H9 (cell line): ENCODE measurements around the gene PFKP. TPM values are rescaled to one million over a fixed set of nuclear protein-coding genes. Genes with fewer than 3 reads are reported as not detected.

Source experiments
- DNase-seq: peaks from one replicate; pipeline ENCODE4 v3.0.0-alpha.2; 2017
- H2AFZ ChIP-seq: one replicate; pipeline ENCODE4 v1.6.1; 2013; ENCODE audit warnings: mild to moderate bottlenecking, low read length, control low read depth, moderate library complexity
- H2AK5ac ChIP-seq: 2 replicates; pipeline ENCODE4 v1.6.1; 2013; ENCODE audit warnings: low read length, control low read depth, mixed read lengths; ENCODE audit not compliant: insufficient read length
- H2BK120ac ChIP-seq: one replicate; pipeline ENCODE4 v1.6.1; 2013; ENCODE audit warnings: low read depth, mild to moderate bottlenecking, low read length, control low read depth, inconsistent platforms; ENCODE audit not compliant: poor library complexity, severe bottlenecking
- H2BK12ac ChIP-seq: 2 replicates; pipeline ENCODE4 v1.6.1; 2013; ENCODE audit warnings: low read length, control low read depth, mixed read lengths, low read depth; ENCODE audit not compliant: insufficient read length
- H2BK15ac ChIP-seq: 2 replicates; pipeline ENCODE4 v1.6.1; 2013; ENCODE audit warnings: low read depth, low read length, control low read depth
- H2BK20ac ChIP-seq: one replicate; pipeline ENCODE4 v1.6.1; 2013; ENCODE audit warnings: low read depth, mild to moderate bottlenecking, low read length, control low read depth, inconsistent platforms; ENCODE audit not compliant: poor library complexity, severe bottlenecking
- H2BK5ac ChIP-seq: 2 replicates; pipeline ENCODE4 v1.6.1; 2013; ENCODE audit warnings: low read length, control low read depth, mixed read lengths; ENCODE audit not compliant: insufficient read length
- H3K14ac ChIP-seq: 2 replicates; pipeline ENCODE4 v1.6.1; 2013; ENCODE audit warnings: low read length, control low read depth; ENCODE audit not compliant: insufficient read depth
- H3K18ac ChIP-seq: 2 replicates; pipeline ENCODE4 v1.6.1; 2013; ENCODE audit warnings: low read depth, mild to moderate bottlenecking, mixed read lengths, low read length, control low read depth; ENCODE audit not compliant: insufficient read length
- H3K23ac ChIP-seq: 2 replicates; pipeline ENCODE4 v1.6.1; 2013; ENCODE audit warnings: low read length, control low read depth, mixed read lengths, low read depth; ENCODE audit not compliant: insufficient read length
- H3K23me2 ChIP-seq: 2 replicates; pipeline ENCODE4 v1.6.1; 2013; ENCODE audit warnings: low read depth, mild to moderate bottlenecking, mixed read lengths, low read length, control low read depth; ENCODE audit not compliant: insufficient read length, poor library complexity, severe bottlenecking
- H3K27ac ChIP-seq: 2 replicates; pipeline ENCODE4 v1.5.1; 2013; ENCODE audit warnings: low read length, control low read depth, mixed read lengths, low read depth; ENCODE audit not compliant: insufficient read length
- H3K27me3 ChIP-seq: 2 replicates; pipeline ENCODE4 v1.6.1; 2013; ENCODE audit warnings: low read length, control low read depth, inconsistent platforms; ENCODE audit not compliant: insufficient read depth
- H3K4ac ChIP-seq: 2 replicates; pipeline ENCODE4 v1.6.1; 2013; ENCODE audit warnings: low read depth, mild to moderate bottlenecking, control low read depth, inconsistent platforms, low read length, moderate library complexity
- H3K4me1 ChIP-seq: 2 replicates; pipeline ENCODE4 v1.6.1; 2013; ENCODE audit warnings: low read length, control low read depth, inconsistent platforms; ENCODE audit not compliant: insufficient read depth
- H3K4me2 ChIP-seq: 2 replicates; pipeline ENCODE4 v1.6.1; 2013; ENCODE audit warnings: low read length, control low read depth, mixed read lengths; ENCODE audit not compliant: insufficient read length, insufficient read depth
- H3K56ac ChIP-seq: 2 replicates; pipeline ENCODE4 v1.6.1; 2013; ENCODE audit warnings: low read depth, mild to moderate bottlenecking, mixed read lengths, low read length, control low read depth; ENCODE audit not compliant: insufficient read length
- H3K79me1 ChIP-seq: 2 replicates; pipeline ENCODE4 v1.6.1; 2013; ENCODE audit warnings: low read depth, mild to moderate bottlenecking, moderate library complexity, low read length, control low read depth, inconsistent platforms; ENCODE audit not compliant: insufficient read depth, poor library complexity, severe bottlenecking
- H3K79me2 ChIP-seq: 2 replicates; pipeline ENCODE4 v1.6.1; 2013; ENCODE audit warnings: low read length, control low read depth, inconsistent platforms; ENCODE audit not compliant: insufficient read depth
- H3K9ac ChIP-seq: 2 replicates; pipeline ENCODE4 v1.6.1; 2013; ENCODE audit warnings: low read length, control low read depth, mixed read lengths; ENCODE audit not compliant: insufficient read length; ENCODE audit errors: extremely low read depth
- H3K9me3 ChIP-seq: one replicate; pipeline ENCODE4 v1.6.1; 2013; ENCODE audit warnings: low read depth, low read length, inconsistent platforms; ENCODE audit not compliant: control insufficient read depth
- H3T11ph ChIP-seq: one replicate; pipeline ENCODE4 v1.6.1; 2013; ENCODE audit warnings: mild to moderate bottlenecking, low read length, control low read depth, inconsistent platforms
- H4K20me1 ChIP-seq: one replicate; pipeline ENCODE4 v1.6.1; 2013; ENCODE audit not compliant: control insufficient read depth, insufficient read length, insufficient read depth
- H4K5ac ChIP-seq: 2 replicates; pipeline ENCODE4 v1.6.1; 2013; ENCODE audit warnings: low read depth, mild to moderate bottlenecking, mixed read lengths, low read length, control low read depth; ENCODE audit not compliant: insufficient read length
- H4K8ac ChIP-seq: replicated peaks from 2 replicates; pipeline ENCODE4 v1.6.1; 2013; ENCODE audit warnings: low read length, control low read depth, mixed read lengths, low read depth; ENCODE audit not compliant: insufficient read length
- H4K91ac ChIP-seq: 2 replicates; pipeline ENCODE4 v1.6.1; 2013; ENCODE audit warnings: low read depth, mild to moderate bottlenecking, moderate library complexity, mixed read lengths, low read length, control low read depth; ENCODE audit not compliant: insufficient read length
- H3K27ac Mint-ChIP-seq, 3 experiments: 2 replicates in 2 of 3; 3 replicates in 1 of 3; pipeline ENCODE4 v1.8.0; 2020 to 2021; ENCODE audit warnings: mixed read lengths in 3 of 3, mild to moderate bottlenecking in 1 of 3, moderate library complexity in 1 of 3
- H3K27me3 Mint-ChIP-seq: 2 replicates; pipeline ENCODE4 v1.8.0; 2021; ENCODE audit warnings: low read depth, mild to moderate bottlenecking, moderate library complexity, mixed read lengths
- H3K36me3 Mint-ChIP-seq, 3 experiments: 2 replicates in 2 of 3; 3 replicates in 1 of 3; pipeline ENCODE4 v1.8.0; 2020 to 2021; ENCODE audit warnings: low read depth in 3 of 3, mixed read lengths in 3 of 3; ENCODE audit not compliant: insufficient read depth in 1 of 3
- H3K4me1 Mint-ChIP-seq, 2 experiments: 2 replicates each; pipeline ENCODE4 v1.8.0; 2020; ENCODE audit warnings: mixed read lengths in 2 of 2
- H3K4me3 Mint-ChIP-seq, 2 experiments: 2 replicates in 1 of 2; 3 replicates in 1 of 2; pipeline ENCODE4 v1.8.0; 2020 to 2021; ENCODE audit warnings: mild to moderate bottlenecking in 2 of 2, mixed read lengths in 2 of 2, moderate library complexity in 1 of 2
- H3K9me3 Mint-ChIP-seq, 2 experiments: 2 replicates in 1 of 2; 3 replicates in 1 of 2; pipeline ENCODE4 v1.8.0; 2020; ENCODE audit warnings: mild to moderate bottlenecking in 2 of 2, mixed read lengths in 2 of 2, moderate library complexity in 1 of 2
- CTCF ChIP-seq: fragments of 200-600 bp; sonication (generic); conservative IDR thresholded peaks from 3 replicates; pipeline ENCODE4 v1.8.0; 2021; ENCODE audit warnings: antibody characterized with exemption, mild to moderate bottlenecking
- WGBS: extraction: QIAGEN DNeasy Blood & Tissue Kit; methylation state at CpG from one replicate; pipeline ENCODE4 v1.1.7; 2013; ENCODE audit warnings: missing lambda C conversion rate, low lambda C conversion rate, mixed read lengths; ENCODE audit not compliant: insufficient read length; ENCODE audit errors: extremely low coverage; 5-methylcytosine and 5-hydroxymethylcytosine counted together
- total RNA-seq: library from RNA; stranded (reverse); gene quantifications from 2 replicates; pipeline ENCODE4 v1.2.1, GENCODE V29; 2021

PFKP gene
- total RNA-seq, 1 experiment from 2014 or later, result 145 TPM

GRCh38 chr10:3147117-3147820 is 79.9 kb downstream of the PFKP start:
- H3T11ph ChIP-seq, result no peak overlapping the region
- H3K4me2 ChIP-seq, result no peak overlapping the region
- Mint-ChIP-seq H3K9me3 (no peaks in the 10 kb centered on the region), H3K36me3 (peaks cover 5 to 71% (median 62%) of the 10 kb centered on the region in 3 experiments; a peak in 6 of 7 replicates), H3K27ac (no peak overlapping the region), H3K27me3 (no peaks in the 10 kb centered on the region), H3K4me3 (no peak overlapping the region), H3K4me1 (no peaks in the 10 kb centered on the region)
- H2BK20ac ChIP-seq, result no peak overlapping the region
- H4K5ac ChIP-seq, result no peak overlapping the region
- no peak overlapping the region for H2AFZ ChIP-seq
- no peak for DNase-seq
- H4K8ac ChIP-seq, result no peak overlapping the region
- H4K91ac ChIP-seq, result no peak overlapping the region
- H3K56ac ChIP-seq, result no peak overlapping the region
- no peak overlapping the region for H3K27ac ChIP-seq
- TF ChIP-seq CTCF, result no peak
- no peaks in the 10 kb centered on the region for H3K79me1 ChIP-seq
- no peak overlapping the region for H2BK15ac ChIP-seq
- no CpG with 5 or more reads among the region's 17 CpGs for WGBS
- no peaks in the 10 kb centered on the region for H3K79me2 ChIP-seq
- H3K4ac ChIP-seq, result no peak overlapping the region
- no peak overlapping the region for H3K9ac ChIP-seq
- no peaks in the 10 kb centered on the region for H4K20me1 ChIP-seq
- no peak overlapping the region for H3K14ac ChIP-seq
- H2BK5ac ChIP-seq, result no peak overlapping the region
- no peaks in the 10 kb centered on the region for H3K4me1 ChIP-seq
- no peak overlapping the region for H2AK5ac ChIP-seq
- H2BK12ac ChIP-seq, result no peak overlapping the region
- no peaks in the 10 kb centered on the region for H3K9me3 ChIP-seq
- no peak overlapping the region for H3K18ac ChIP-seq
- H2BK120ac ChIP-seq, result no peak overlapping the region
- no peaks in the 10 kb centered on the region for H3K27me3 ChIP-seq
- no peak overlapping the region for H3K23ac ChIP-seq
- no peaks in the 10 kb centered on the region for H3K23me2 ChIP-seq
